HUES6 (cell line): ENCODE measurements around the gene SLC29A3.

Source experiments
- H3K27ac ChIP-seq: 2 replicates; pipeline ENCODE4 v1.7.0; 2013; ENCODE audit warnings: low read depth, mild to moderate bottlenecking, low read length, inconsistent platforms
- H3K27me3 ChIP-seq: 2 replicates; pipeline ENCODE4 v1.6.1; 2013; ENCODE audit warnings: low read length; ENCODE audit not compliant: control insufficient read depth, insufficient read depth
- H3K36me3 ChIP-seq: 2 replicates; pipeline ENCODE4 v1.6.1; 2013; ENCODE audit warnings: low read length; ENCODE audit not compliant: control insufficient read depth, insufficient read depth
- H3K4me1 ChIP-seq: 2 replicates; pipeline ENCODE4 v1.6.1; 2013; ENCODE audit warnings: low read length; ENCODE audit not compliant: control insufficient read depth, insufficient read depth
- H3K4me3 ChIP-seq: 2 replicates; pipeline ENCODE4 v1.5.1; 2013; ENCODE audit warnings: low read depth, low read length
- H3K9ac ChIP-seq: one replicate; pipeline ENCODE4 v1.6.1; 2013; ENCODE audit warnings: mild to moderate bottlenecking, low read length
- H3K9me3 ChIP-seq: 2 replicates; pipeline ENCODE4 v1.6.1; 2013; ENCODE audit warnings: low read depth, low read length; ENCODE audit not compliant: control insufficient read depth, insufficient read depth

The SLC29A3 gene

DNA sequence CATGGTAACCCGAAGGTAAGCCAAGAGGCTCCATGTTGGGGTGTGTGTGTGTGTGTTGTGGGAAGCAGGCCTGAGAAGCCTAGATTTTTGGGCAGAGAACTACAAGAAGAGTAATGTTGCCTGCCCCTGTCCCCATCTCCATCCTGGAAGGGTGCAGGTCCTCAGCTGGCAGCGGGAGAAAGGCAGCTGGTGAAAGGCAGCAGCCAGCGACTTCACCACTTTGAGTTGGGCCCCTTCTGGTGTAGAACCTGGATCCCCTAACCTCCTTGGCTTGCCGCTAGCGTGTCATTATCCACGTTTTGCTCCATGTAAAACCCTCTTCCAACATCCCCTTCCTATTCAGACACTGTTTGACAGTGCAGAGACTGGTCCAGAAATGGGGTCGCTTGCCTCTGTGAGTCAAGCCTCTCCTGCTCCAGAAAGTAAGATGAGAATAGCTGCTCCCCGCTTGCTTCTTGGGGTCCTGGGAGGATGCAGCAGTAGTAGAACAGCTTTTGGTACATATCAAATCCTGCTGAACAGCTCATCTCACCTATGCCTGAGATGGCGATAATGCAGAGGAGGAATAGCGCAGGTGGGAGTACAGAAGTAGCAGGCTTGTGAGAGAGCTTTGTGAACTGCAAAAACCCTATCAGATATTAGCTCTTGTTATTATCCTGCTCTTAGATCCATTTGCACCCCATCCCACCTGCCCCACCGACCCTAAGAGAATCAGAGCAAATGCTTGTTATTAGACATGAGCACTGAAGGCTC lies 55.6 kb downstream of the SLC29A3 start:
- 0 out of 2 replicates have a peak, but pooled peaks cover 3% of the 10 kb centered on the region for H3K4me1 ChIP-seq
- no peak overlapping the region for H3K27ac ChIP-seq
- H3K27me3 ChIP-seq: no peaks in the 10 kb centered on the region
- H3K4me3 ChIP-seq: no peak overlapping the region
- H3K9me3 ChIP-seq: no peaks in the 10 kb centered on the region
- no peaks in the 10 kb centered on the region for H3K36me3 ChIP-seq
- H3K9ac ChIP-seq: no peak overlapping the region

DNA sequence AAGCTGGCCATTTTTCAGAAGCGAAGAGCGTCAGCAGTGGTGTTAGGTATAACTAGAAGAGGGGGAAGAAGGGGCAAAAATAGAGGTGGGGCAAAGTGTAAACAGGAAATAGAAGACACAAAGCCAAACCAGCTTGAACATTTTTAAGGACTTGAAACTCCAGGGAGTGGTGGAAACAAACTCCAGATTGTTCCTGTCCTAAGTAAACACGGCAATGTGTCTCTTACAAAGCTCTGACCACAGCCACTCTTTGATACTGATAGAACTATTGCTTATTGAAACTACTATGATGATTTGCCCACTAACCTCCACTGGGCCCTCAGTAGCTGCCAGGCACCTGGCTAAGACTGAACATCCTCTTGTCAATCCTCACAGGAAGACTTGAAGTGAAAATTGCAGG lies 56.9 kb downstream of the SLC29A3 start:
- Histone ChIP-seq H3K9ac (no peak overlapping the region), H3K4me3 (no peak overlapping the region), H3K4me1 (0 out of 2 replicates have a peak, but pooled peaks cover 3% of the 10 kb centered on the region), H3K36me3 (no peaks in the 10 kb centered on the region), H3K27me3 (no peaks in the 10 kb centered on the region), H3K27ac (no peak overlapping the region), H3K9me3 (no peaks in the 10 kb centered on the region)

DNA sequence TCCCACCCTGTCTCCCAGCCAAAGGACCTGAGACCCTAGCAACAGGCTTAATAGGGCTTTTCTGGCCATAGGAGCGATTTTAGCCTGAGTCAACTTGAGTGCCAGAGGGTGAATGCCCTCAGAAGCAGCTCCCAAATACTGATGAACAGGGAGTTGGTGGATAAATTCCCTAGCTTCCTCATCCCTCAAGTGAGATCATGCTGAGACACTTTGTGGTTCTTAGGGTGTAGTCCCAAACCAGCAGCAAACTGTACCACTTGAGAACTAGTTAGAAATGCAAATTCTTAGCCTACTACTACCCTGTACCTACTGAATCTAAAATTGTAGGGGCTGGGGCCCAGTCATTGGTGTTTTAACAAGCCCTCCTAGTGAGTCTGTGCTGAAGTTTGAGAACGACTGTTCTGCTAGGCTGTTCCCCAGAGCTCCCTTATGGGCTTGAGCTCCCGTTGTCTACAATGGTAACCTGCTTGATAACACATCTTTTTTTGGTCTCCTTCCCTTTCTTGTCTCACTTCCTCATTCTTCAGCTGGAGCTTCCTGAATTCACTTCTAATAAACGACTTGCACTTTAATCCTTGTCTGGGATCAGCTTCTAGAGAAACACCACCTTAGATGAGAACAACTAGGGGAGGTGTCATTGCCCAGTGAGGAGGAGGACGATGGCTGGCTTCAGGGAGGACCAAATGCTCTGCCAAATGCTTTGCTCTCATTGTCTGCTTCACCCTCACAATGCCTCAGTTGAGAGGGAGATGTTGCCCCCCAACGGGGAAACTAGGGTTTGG lies 59.5 kb downstream of the SLC29A3 start:
- Histone ChIP-seq H3K36me3 (no peaks in the 10 kb centered on the region), H3K4me1 (0 out of 2 replicates have a peak, but pooled peaks cover 3% of the 10 kb centered on the region), H3K9me3 (no peaks in the 10 kb centered on the region), H3K9ac (no peak overlapping the region), H3K27ac (no peak overlapping the region), H3K4me3 (no peak overlapping the region), H3K27me3 (no peaks in the 10 kb centered on the region)

DNA sequence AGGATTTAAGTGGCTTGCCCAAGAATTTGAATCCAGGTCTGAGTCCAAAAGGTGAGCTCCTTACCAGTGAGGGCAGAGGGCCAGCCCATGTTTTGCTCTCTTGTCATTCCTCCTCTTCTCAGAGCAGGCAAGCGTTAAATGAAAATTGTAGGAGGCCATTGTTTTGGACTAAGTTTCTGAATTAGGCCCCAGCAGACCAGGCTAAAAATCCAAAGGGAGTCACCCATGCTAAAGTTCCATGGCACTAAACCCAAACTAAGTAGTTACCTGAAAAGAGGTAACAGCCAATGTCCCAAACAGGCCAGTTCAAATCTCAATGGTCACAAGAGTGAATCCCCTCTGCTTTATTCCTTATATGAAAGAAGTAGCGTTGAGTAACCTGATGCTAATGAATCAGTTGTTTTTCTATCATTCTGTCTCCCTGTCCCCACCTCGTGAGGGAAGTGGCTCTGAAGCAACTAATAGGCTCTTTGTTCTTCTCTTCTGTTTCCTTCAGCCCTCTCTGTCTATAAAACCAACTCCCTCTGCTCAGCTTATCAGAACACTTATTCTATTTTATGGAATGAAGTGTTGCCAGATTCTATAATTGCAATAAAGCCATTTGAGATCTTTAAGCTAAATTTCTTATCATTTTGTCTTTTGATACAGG lies 60.2 kb downstream of the SLC29A3 start:
- Histone ChIP-seq H3K4me1 (0 out of 2 replicates have a peak, but pooled peaks cover 3% of the 10 kb centered on the region), H3K27me3 (no peaks in the 10 kb centered on the region), H3K36me3 (no peaks in the 10 kb centered on the region), H3K4me3 (no peak overlapping the region), H3K27ac (no peak overlapping the region), H3K9ac (no peak overlapping the region), H3K9me3 (no peaks in the 10 kb centered on the region)

DNA sequence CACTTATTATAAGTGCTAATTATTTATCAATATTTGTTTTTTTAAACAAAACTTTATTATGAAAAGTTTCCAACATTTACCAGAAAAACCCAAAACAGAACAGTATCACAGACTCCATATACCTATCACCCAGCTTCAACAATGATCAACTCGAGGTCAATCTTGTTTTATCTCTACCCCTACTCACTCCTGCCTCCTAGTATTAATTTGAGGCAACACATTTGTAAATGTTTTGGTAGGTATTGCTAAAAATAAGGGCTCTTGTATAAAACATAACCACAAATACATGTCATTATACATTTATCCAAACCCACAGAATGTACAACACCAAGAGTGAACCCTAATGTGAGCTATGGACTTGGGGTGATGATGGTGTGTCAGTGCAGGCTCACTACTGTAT lies 61.8 kb downstream of the SLC29A3 start:
- Histone ChIP-seq H3K9me3 (no peaks in the 10 kb centered on the region), H3K27me3 (no peaks in the 10 kb centered on the region), H3K4me3 (no peak overlapping the region), H3K9ac (no peak overlapping the region), H3K27ac (no peak overlapping the region), H3K36me3 (no peaks in the 10 kb centered on the region), H3K4me1 (0 out of 2 replicates have a peak, but pooled peaks cover 3% of the 10 kb centered on the region)

DNA sequence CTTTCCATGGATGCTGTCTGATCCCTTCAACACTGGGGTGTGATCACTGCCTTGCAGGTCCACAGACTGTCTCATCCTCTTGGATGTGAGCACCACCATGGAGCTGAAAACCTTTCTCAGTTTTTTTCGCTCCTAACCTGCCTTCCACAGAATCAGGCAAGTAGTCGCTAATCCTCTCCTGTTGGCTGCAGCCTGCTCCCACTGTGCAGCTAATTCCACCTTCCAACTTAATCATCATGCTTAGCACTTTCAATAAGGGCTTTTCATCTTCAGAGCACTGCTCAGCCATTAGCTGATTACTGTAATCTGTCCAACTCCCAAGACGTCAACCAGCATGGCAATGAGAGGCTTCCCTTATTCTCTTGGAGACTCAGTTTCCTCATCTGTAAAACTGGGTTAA lies 62.6 kb downstream of the SLC29A3 start:
- Histone ChIP-seq H3K9ac (no peak overlapping the region), H3K4me3 (no peak overlapping the region), H3K27ac (no peak overlapping the region), H3K27me3 (no peaks in the 10 kb centered on the region), H3K4me1 (0 out of 2 replicates have a peak, but pooled peaks cover 3% of the 10 kb centered on the region), H3K36me3 (no peaks in the 10 kb centered on the region), H3K9me3 (no peaks in the 10 kb centered on the region)

DNA sequence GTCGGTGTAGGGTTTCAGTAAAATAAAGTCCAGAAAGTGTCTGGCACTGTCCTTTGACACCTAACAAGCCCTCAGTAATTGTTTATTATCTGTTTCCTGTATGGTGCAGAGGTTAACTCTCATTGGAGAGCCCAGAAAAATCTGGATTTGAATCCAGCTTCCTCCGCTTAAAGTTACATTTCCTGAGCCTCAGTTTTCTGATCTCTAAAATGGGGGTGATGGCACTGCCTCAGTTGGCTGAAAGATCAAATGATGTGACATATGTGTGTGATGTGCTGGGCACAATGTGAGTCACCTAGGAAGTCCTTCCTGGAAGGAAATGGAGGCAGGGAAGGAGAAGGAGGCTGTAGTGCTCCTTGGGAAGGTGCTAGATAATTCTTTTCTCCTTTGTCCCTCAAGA lies 63.0 kb downstream of the SLC29A3 start:
- H3K36me3 ChIP-seq: no peaks in the 10 kb centered on the region
- H3K4me1 ChIP-seq: 0 out of 2 replicates have a peak, but pooled peaks cover 3% of the 10 kb centered on the region
- no peaks in the 10 kb centered on the region for H3K9me3 ChIP-seq
- H3K27ac ChIP-seq: no peak overlapping the region
- H3K4me3 ChIP-seq: no peak overlapping the region
- H3K9ac ChIP-seq: no peak overlapping the region
- H3K27me3 ChIP-seq: no peaks in the 10 kb centered on the region

DNA sequence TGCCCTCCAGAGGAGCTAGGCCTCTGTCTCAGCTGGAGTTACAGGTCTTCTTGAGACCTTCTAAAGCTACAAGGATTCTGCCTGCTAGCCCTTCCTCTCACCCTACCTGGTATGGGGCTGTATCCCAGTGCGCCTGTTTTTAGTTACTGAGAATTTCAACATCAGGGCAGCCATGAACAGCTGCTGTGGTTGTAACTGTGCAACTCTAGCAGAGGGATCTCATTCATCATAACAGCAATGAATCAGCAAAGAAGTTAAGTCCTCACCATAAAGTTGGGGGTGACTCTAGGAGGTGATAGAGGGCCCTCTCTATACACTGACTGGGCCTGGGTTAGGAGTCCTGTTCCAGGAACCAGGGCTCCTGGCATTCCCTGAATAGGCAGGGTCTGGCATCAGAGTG lies 63.7 kb downstream of the SLC29A3 start:
- no peak overlapping the region for H3K27ac ChIP-seq
- H3K4me1 ChIP-seq: 0 out of 2 replicates have a peak, but pooled peaks cover under 1% of the 10 kb centered on the region
- no peak overlapping the region for H3K9ac ChIP-seq
- no peak overlapping the region for H3K4me3 ChIP-seq
- H3K36me3 ChIP-seq: no peaks in the 10 kb centered on the region
- H3K9me3 ChIP-seq: no peaks in the 10 kb centered on the region
- H3K27me3 ChIP-seq: no peaks in the 10 kb centered on the region

DNA sequence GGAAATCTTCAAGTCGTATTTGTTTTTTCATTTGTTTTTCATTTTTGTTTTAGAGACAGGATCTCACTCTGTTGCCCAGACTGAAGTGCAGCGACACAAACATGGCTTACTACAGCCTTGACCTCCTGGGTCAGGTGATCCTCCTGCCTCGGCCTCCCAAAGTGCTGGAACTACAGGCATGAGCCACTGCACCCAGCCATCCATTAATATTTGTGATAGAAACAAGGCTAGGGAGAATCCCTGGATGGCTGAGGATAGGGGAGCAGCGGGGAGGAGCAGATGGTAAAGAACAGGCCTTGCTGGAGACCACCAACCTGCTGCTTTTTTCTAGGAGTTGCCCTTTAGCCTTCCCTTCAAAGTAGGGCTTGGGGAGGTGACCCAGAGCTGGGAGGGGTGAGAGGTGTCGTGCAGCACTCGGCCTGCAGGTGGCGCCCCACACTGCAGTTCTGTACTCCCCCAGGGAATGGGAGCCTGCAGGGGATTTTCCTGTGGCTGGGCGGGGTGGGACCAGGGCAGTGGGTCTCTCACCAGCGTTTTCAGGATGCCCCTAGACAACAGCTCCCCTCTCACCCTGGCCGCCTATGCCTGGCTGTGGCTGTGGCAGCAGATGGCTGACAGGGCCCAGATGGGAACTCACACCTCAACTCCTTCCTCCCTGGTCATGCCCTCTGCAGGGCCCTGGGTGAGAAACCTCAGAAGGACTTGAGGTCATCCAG lies 65.1 kb downstream of the SLC29A3 start:
- H3K9me3 ChIP-seq: no peaks in the 10 kb centered on the region
- H3K27ac ChIP-seq: no peak overlapping the region
- H3K4me3 ChIP-seq: no peak overlapping the region
- H3K9ac ChIP-seq: no peak overlapping the region
- no peaks in the 10 kb centered on the region for H3K36me3 ChIP-seq
- H3K4me1 ChIP-seq: no peaks in the 10 kb centered on the region
- H3K27me3 ChIP-seq: no peaks in the 10 kb centered on the region

DNA sequence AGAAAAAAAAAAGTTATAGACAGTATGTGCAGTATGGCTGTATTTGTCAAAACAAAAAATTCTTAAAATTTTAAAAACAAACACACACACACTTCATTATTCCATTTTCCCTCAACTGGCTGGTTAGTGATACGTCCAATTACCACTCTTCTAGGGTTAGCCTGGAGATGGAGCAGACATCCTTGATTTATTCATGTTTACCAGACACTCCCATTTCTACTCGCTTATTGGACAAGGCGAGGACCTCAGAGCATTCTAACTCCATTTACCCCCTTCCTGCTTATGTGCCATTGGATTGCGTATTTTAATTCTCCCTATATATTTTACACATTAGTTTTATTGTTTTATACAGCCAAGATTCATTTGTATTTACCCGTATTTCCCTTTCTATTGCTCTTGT lies 69.1 kb downstream of the SLC29A3 start:
- H3K27me3 ChIP-seq: peaks cover 22% of the 10 kb centered on the region; the same call in 1 of the 2 replicates
- H3K27ac ChIP-seq: no peak overlapping the region
- H3K4me3 ChIP-seq: no peak overlapping the region
- no peak overlapping the region for H3K9ac ChIP-seq
- no peaks in the 10 kb centered on the region for H3K9me3 ChIP-seq
- no peaks in the 10 kb centered on the region for H3K36me3 ChIP-seq
- H3K4me1 ChIP-seq: peaks cover 9% of the 10 kb centered on the region; the same call in 1 of the 2 replicates
